Skeletal muscle cell (primary cell): ENCODE measurements around the gene SLC2A8.
A peak's percentile ranks its signal among the peaks of the same experiment; 100 is the strongest.

Source experiments
- DNase-seq: peaks from one replicate; pipeline ENCODE4 v3.0.0-alpha.2; 2010; ENCODE audit warnings: low read depth
- H3K4me3 ChIP-seq: 2 replicates; pipeline ENCODE4 v1.5.1; 2011; ENCODE audit warnings: low read depth, mild to moderate bottlenecking, control low read depth, low read length, moderate library complexity

Gene SLC2A8

DNA sequence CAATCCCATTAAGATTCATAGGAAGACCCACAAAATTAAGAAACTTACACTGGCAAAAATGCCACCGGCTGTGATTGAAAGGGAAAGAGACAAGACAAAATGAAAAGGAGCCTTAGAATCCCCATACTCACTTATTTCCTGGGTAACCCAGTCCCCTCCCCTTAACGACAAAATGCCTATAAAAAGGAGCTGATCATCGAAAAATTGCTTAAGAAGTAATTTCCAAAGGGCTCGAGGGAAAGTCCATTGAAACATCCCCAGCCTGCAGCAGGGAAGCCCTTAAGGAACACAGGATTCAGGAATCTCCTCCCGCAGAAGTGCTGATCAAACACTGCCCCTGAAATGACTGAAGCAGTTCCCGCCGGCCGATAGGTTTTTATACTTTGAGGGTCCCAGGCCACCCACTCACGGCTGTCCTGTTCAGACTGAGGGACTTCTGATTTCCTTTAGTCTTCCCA lies 26.5 kb downstream of the SLC2A8 start:
- peak overlapping the region; percentile 95 for H3K4me3 ChIP-seq
- no peak for DNase-seq

DNA sequence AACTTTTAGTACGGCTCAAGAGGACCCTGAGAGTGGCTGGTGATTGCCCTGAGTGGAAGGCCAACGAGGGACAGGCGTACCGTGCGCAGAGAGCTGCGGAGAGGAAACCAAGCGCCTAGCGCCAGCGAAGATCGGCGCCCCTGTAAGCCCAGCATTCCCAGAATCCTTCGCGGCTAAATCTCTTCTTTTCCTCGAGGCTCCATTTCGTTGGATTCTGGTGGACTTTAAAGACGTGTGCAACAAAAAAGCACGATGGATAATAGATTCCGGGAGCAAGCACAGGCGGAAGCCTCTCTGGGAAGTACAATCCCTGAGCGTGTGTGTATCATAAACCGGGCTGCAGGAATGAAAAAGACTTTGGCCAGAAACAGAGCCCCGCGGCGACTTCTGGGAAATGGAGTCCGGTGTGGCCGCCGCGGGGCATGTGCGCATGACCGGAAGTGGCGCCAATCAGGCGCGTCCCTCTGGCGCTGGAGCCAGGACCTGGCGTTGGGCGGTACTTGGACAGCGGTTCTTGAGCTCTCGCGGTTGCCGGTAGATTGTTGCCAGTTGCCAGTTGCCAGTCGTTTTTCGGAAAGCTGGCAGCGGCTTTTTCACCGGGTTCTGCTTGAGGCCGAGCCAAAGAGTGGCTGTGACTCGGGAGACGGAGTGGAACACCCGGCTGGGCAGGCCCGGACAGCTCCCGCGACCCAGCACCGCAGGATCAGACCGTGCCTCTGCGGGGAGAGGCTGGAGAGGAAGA lies 27.1 kb downstream of the SLC2A8 start, which contains the start of gene ZNF79:
TSS of gene ZNF79 (plus strand) at position 449 of the 742 bp plus-strand sequence. CDS start 406 bp downstream, outside the sequence.
- peak; percentile 75 for DNase-seq
- peak within 1 kb of the TSS; percentile 95 for H3K4me3 ChIP-seq

- H3K4me3 ChIP-seq, result peak overlapping the region; percentile 95
- no peak for DNase-seq
These were observed 27.7 kb downstream of the SLC2A8 start for GRCh38 chr9:127424676-127424999.

DNA sequence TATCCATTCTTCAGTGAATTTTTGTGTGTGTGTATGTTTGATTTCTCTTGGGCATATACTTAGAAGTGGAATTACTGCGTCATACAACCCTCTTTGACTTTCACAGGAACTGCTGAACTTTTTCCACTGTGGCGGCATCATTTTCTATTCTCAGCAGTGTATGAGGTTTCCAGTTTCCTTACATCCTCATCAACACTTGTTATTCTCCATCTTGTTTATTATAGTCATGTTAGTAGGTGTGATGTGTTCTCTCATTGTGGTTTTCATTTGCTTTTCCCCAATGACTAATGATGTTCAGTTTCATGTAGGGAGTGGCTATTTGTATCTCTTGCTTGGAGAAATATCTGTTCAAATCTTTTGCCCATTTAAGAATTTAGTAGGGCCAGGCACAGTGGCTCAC lies 29.8 kb downstream of the SLC2A8 start:
- no peak overlapping the region for H3K4me3 ChIP-seq
- DNase-seq, result no peak

- H3K4me3 ChIP-seq, result no peak overlapping the region
- no peak for DNase-seq
These were observed 31.4 kb downstream of the SLC2A8 start for GRCh38 chr9:127428348-127428747.

- H3K4me3 ChIP-seq, result no peak overlapping the region
- DNase-seq, result no peak
These were observed 33.4 kb downstream of the SLC2A8 start for GRCh38 chr9:127430415-127430814.

DNA sequence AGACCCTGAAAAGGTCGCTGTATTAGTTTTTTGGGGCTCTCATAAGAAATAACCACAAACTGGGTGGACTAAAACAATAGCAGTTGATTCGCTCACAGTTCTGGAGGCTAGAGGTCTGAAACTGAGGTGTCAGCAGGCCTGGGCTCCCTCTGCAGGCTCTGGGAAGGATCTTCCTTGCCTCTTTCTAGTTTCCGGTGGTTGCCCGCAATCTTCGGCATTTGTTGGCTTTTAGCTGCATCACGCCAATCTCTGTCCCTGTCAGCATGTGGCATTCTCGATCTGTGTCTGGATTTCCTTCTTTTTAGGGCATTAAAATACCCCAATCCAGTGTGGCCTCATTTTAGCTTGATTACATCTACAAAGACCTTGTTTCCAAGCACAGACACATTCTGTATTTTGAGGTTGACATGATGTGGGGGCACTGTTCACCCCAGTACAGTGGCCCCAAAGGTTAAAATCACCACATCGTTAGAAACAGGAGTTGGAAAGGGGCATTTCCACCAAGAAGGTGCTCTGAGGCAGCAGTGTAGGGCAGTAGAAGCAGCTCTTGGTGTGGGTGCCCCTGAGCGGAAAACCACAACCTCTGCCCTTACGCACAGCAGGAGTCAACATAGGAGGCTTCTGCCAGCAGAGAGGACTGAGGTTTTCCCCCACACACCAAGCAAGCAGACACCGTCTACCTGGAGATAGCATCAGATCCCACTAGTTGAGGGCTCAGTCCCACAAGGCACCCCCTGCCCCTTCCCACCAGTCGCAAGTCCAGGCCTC lies 40.7 kb downstream of the SLC2A8 start:
- DNase-seq, result no peak
- no peak overlapping the region for H3K4me3 ChIP-seq

DNA sequence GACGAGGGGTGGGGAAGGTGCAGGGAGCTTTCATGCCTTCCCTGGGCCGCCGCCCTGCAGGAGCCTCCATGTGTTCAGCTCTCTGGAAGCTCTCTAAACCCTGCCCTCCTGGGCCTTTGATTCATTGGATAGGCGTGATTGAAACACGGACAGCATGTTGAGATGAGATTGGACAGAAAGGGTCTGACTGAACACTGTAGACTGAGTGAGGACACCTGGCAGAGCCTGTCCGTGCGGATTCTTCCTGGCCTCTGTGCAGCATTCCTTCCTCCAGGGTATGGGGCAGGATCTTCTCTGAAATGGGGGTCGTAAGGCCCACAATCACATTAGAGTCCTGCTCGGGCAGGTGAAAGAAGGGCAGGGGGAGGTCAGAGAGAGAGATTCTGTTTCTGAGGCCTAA lies 41.4 kb downstream of the SLC2A8 start:
- no peak overlapping the region for H3K4me3 ChIP-seq
- no peak for DNase-seq

GRCh38 chr9:127444283-127444920 lies 47.4 kb downstream of the SLC2A8 start:
- DNase-seq, result no peak
- H3K4me3 ChIP-seq, result no peak overlapping the region

GRCh38 chr9:127444921-127445850 lies 48.2 kb downstream of the SLC2A8 start:
- H3K4me3 ChIP-seq, result no peak overlapping the region
- DNase-seq, result no peak

DNA sequence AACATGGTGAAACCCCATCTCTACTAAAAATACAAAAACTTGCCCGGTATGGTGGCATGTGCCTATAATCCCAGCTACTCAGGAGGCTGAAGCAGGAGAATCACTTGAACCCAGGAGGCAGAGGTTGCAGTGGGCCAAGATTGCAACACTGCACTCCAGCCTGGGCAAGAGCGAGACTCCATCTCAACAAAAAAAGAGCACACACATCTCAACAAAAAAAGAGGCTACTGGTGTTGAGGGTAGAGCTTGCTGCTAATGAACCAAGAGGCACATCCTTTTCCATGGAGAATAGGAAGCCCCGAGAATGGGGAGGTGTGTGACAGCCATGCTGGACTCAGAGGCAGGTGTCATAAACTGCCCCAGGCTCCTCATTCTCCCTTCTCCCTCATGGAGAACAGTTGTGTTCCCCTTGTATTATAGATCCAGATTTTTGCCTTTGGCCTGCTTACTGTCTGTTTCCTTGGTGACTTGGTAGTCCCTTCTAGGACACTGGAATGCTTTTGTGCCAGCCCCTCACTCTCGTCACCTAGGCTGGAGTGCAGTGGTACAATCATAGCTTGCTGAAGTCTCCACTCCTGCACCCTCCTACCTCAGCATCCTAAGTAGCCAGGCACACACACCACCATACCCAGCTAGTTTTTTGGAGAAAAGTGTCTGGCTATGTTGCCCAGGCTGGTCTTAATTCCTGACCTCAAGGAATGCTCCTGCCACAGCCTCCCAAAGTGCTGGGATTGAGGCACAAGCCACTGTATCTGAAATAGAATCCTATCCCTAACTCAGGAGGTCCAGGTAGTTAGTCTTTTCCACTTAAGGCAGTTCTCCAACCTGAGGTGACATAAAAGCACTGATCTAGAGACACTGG lies 49.1 kb downstream of the SLC2A8 start:
- DNase-seq, result no peak
- H3K4me3 ChIP-seq, result no peak overlapping the region

GRCh38 chr9:127446713-127447415 lies 49.9 kb downstream of the SLC2A8 start:
- H3K4me3 ChIP-seq, result no peak overlapping the region
- no peak for DNase-seq

GRCh38 chr9:127447416-127448111 lies 50.6 kb downstream of the SLC2A8 start:
- H3K4me3 ChIP-seq, result no peak overlapping the region
- DNase-seq, result no peak

GRCh38 chr9:127448112-127448805 lies 51.3 kb downstream of the SLC2A8 start:
- peak overlapping the region; percentile 92 for H3K4me3 ChIP-seq
- DNase-seq, result no peak

GRCh38 chr9:127449332-127449966 lies 52.5 kb downstream of the SLC2A8 start:
- no peak for DNase-seq
- peak overlapping the region; percentile 92 for H3K4me3 ChIP-seq

DNA sequence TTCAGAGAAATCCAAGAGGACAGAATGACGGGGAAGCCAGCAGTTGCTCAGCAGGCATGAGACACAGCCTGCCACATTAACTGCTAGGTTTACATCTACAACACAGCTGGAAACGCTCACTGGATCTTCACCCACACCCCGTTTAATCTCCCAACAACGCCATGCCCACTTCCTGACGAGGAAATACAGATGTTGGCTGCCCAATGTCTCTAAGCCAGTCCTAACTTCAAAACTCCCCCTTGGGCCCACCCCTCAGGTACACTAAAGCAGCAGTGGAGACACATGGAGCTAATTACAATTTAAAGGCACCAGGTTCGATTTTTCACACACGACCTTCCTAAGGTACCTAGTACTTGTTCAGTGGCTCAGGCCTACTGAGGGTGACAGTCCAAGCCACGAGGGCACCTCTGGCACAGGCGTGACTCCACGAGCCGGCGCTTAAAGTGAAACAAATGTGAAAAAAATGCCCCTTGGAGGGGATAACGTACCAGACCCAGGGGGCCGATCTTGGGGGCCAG lies 53.3 kb downstream of the SLC2A8 start:
- peak overlapping the region; percentile 92 for H3K4me3 ChIP-seq
- no peak for DNase-seq
